ENCODE data around the gene KIAA1671.

The KIAA1671 gene

GRCh38 chr22:25091458-25091857 lies 138.9 kb downstream of the KIAA1671 start:
- no peaks in the 10 kb centered on the region for H3K9me3 Mint-ChIP-seq
- peaks cover 9% of the 10 kb centered on the region for H3K27me3 Mint-ChIP-seq
- intact Hi-C loops (cut with micrococcal nuclease), result no loop called here
- no peaks in the 10 kb centered on the region for H3K36me3 Mint-ChIP-seq (ENCODE audit: low read depth)
- H3K4me1 Mint-ChIP-seq (ENCODE audit: low read depth), result no peaks in the 10 kb centered on the region
- H3K27ac Mint-ChIP-seq, result no peak overlapping the region
- no peak overlapping the region for H3K4me3 Mint-ChIP-seq

- Mint-ChIP-seq H3K4me3 (no peak overlapping the region), H3K27ac (no peak overlapping the region), H3K4me1 (ENCODE audit: low read depth) (no peaks in the 10 kb centered on the region), H3K27me3 (peaks cover 5% of the 10 kb centered on the region), H3K36me3 (ENCODE audit: low read depth) (no peaks in the 10 kb centered on the region), H3K9me3 (no peaks in the 10 kb centered on the region)
- intact Hi-C loops (cut with micrococcal nuclease), result no loop called here
Observed at GRCh38 chr22:25092119-25092518, 139.6 kb downstream of the KIAA1671 start.

GRCh38 chr22:25094579-25094978 lies 142.1 kb downstream of the KIAA1671 start:
- no peak overlapping the region for H3K27ac Mint-ChIP-seq
- intact Hi-C loops (cut with micrococcal nuclease), result no loop called here

DNA sequence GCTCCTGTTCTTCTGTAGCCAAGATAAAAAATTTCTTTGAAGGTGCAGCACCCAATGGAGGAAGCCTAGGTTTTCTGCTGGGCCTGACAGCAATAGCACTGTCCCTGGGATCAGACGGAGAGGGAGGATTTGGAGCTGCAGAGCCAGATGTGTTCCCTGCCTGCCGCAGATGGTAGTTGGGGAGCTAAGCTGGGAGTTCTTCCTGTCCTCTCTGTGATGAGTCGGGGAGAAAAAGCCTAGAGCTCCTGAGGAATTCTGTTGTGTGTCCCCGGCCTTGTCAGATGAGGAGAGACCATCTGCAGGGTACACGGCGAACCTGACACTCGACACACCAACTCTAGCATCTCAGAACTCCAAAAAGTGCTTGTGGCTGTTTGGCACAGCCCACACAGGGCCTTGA lies 143.4 kb downstream of the KIAA1671 start:
- H3K4me3 Mint-ChIP-seq, result no peak overlapping the region
- H3K27ac Mint-ChIP-seq, result no peak overlapping the region
- no peaks in the 10 kb centered on the region for H3K9me3 Mint-ChIP-seq
- no peaks in the 10 kb centered on the region for H3K36me3 Mint-ChIP-seq (ENCODE audit: low read depth)
- intact Hi-C loops (cut with micrococcal nuclease), result no loop called here
- peaks cover 3% of the 10 kb centered on the region for H3K27me3 Mint-ChIP-seq
- no peaks in the 10 kb centered on the region for H3K4me1 Mint-ChIP-seq (ENCODE audit: low read depth)

More at GRCh38 chr22:25094579-25094978, 142.1 kb downstream of the KIAA1671 start:
- Mint-ChIP-seq H3K4me3 (no peak overlapping the region), H3K27me3 (peaks cover 3% of the 10 kb centered on the region), H3K4me1 (ENCODE audit: low read depth) (no peaks in the 10 kb centered on the region), H3K36me3 (ENCODE audit: low read depth) (no peaks in the 10 kb centered on the region), H3K9me3 (no peaks in the 10 kb centered on the region)

DNA sequence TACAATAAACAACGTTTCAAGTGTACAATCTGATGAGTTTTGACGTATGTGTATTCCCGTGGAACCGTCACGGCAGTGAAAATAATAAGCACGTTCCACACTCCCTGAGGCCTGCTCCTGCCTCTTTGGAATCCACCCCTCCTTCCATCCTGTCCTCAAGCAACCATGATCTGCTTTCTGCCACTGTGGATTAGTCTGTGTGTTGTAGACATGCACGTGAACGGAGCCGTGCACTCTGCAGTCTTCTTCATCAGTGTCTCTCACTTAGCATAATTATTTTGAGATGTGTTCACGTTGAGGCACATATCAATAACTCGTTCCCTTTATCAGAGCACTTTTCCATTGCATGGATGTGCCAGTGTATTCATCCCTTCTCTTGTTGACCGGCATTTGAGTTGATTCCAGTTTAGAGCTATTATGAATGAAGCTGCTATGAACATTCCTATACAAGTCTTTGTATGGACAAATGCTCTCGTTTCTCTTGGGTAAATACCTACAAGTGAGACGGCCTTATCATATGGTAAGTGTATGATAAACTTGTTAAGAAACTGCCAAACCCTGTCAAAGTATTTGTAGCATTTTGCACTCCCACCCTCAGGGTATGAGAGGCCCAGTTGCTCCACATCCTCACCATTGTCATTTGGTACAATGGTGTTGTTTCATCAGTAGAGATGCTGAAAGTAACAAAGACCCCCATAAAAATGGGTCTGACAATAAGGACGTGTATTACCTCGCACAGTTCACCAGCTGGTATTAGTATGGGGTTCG lies 144.3 kb downstream of the KIAA1671 start:
- H3K36me3 Mint-ChIP-seq (ENCODE audit: low read depth), result no peaks in the 10 kb centered on the region
- H3K27me3 Mint-ChIP-seq, result peaks cover 3% of the 10 kb centered on the region
- intact Hi-C loops (cut with micrococcal nuclease), result no loop called here
- H3K4me1 Mint-ChIP-seq (ENCODE audit: low read depth), result no peaks in the 10 kb centered on the region
- no peak overlapping the region for H3K27ac Mint-ChIP-seq
- no peak overlapping the region for H3K4me3 Mint-ChIP-seq
- no peaks in the 10 kb centered on the region for H3K9me3 Mint-ChIP-seq

- no peaks in the 10 kb centered on the region for H3K36me3 Mint-ChIP-seq (ENCODE audit: low read depth)
- H3K27ac Mint-ChIP-seq, result no peak overlapping the region
- H3K27me3 Mint-ChIP-seq, result no peaks in the 10 kb centered on the region
- no peaks in the 10 kb centered on the region for H3K4me1 Mint-ChIP-seq (ENCODE audit: low read depth)
- intact Hi-C loops (cut with micrococcal nuclease), result no loop called here
- H3K9me3 Mint-ChIP-seq, result no peaks in the 10 kb centered on the region
- H3K4me3 Mint-ChIP-seq, result no peak overlapping the region
Observed at GRCh38 chr22:25098445-25099081, 146.0 kb downstream of the KIAA1671 start.

DNA sequence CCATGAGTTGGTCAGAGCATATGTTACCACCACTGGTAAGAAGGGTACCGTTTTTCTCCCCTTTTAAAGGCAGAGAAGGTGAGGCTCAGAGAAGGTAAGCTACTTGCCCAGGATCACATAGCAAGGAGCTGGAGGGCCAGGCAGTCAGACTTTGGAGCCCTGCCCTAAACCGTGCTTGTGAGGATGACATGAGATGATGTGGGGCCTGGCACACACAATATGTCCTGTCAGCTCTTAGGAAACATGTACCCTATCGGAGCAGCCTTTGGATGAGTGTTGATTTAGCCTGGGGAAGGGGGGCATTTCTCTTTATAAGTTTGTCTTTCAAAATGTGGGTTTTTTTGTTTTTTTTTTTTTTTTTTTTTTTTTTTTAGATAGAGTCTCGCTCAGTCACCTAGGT lies 146.7 kb downstream of the KIAA1671 start:
- Mint-ChIP-seq H3K27ac (no peak overlapping the region), H3K4me1 (ENCODE audit: low read depth) (no peaks in the 10 kb centered on the region), H3K27me3 (no peaks in the 10 kb centered on the region), H3K36me3 (ENCODE audit: low read depth) (no peaks in the 10 kb centered on the region), H3K4me3 (no peak overlapping the region), H3K9me3 (no peaks in the 10 kb centered on the region)
- intact Hi-C loops (cut with micrococcal nuclease), result no loop called here

- H3K27me3 Mint-ChIP-seq, result no peaks in the 10 kb centered on the region
- no peaks in the 10 kb centered on the region for H3K36me3 Mint-ChIP-seq (ENCODE audit: low read depth)
- no peak overlapping the region for H3K27ac Mint-ChIP-seq
- intact Hi-C loops (cut with micrococcal nuclease), result no loop called here
- no peaks in the 10 kb centered on the region for H3K4me1 Mint-ChIP-seq (ENCODE audit: low read depth)
- no peaks in the 10 kb centered on the region for H3K9me3 Mint-ChIP-seq
- H3K4me3 Mint-ChIP-seq, result no peak overlapping the region
Observed at GRCh38 chr22:25100402-25100801, 147.9 kb downstream of the KIAA1671 start.

DNA sequence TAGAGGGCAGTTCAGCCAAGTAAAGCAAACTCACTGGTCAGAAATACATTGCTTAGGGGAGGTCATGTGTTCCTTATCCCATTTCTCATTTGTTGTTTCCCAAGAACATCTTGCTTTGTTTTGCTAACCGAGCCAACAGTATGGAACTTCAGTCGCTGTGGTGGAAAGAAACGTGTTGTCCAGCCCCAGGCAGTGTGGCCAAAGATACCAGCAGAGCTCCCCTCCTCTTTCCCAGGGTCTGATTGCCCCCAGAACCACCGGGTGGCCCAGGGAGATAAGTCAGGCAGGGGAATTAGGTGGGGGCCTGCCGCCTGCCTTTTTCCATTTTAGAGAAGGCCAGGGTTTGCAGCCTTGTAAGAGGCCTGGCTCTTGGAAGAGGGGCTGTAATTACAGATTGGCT lies 148.4 kb downstream of the KIAA1671 start:
- Mint-ChIP-seq H3K27ac (no peak overlapping the region), H3K27me3 (no peaks in the 10 kb centered on the region), H3K9me3 (no peaks in the 10 kb centered on the region), H3K36me3 (ENCODE audit: low read depth) (no peaks in the 10 kb centered on the region), H3K4me1 (ENCODE audit: low read depth) (no peaks in the 10 kb centered on the region), H3K4me3 (no peak overlapping the region)
- intact Hi-C loops (cut with micrococcal nuclease), result no loop called here

GRCh38 chr22:25101501-25101900 lies 149.0 kb downstream of the KIAA1671 start:
- Mint-ChIP-seq H3K27ac (no peak overlapping the region), H3K4me3 (no peak overlapping the region), H3K27me3 (no peaks in the 10 kb centered on the region), H3K4me1 (ENCODE audit: low read depth) (no peaks in the 10 kb centered on the region), H3K36me3 (ENCODE audit: low read depth) (no peaks in the 10 kb centered on the region), H3K9me3 (no peaks in the 10 kb centered on the region)
- intact Hi-C loops (cut with micrococcal nuclease), result no loop called here

GRCh38 chr22:25101986-25102385 lies 149.5 kb downstream of the KIAA1671 start:
- Mint-ChIP-seq H3K4me3 (no peak overlapping the region), H3K27ac (no peak overlapping the region), H3K36me3 (ENCODE audit: low read depth) (no peaks in the 10 kb centered on the region), H3K27me3 (peaks cover under 1% of the 10 kb centered on the region), H3K4me1 (ENCODE audit: low read depth) (no peaks in the 10 kb centered on the region), H3K9me3 (no peaks in the 10 kb centered on the region)
- intact Hi-C loops (cut with micrococcal nuclease), result no loop called here

GRCh38 chr22:25102722-25103121 lies 150.2 kb downstream of the KIAA1671 start:
- Mint-ChIP-seq H3K27me3 (peaks cover 2% of the 10 kb centered on the region), H3K4me3 (no peak overlapping the region), H3K9me3 (no peaks in the 10 kb centered on the region), H3K36me3 (ENCODE audit: low read depth) (no peaks in the 10 kb centered on the region), H3K27ac (no peak overlapping the region), H3K4me1 (ENCODE audit: low read depth) (no peaks in the 10 kb centered on the region)
- intact Hi-C loops (cut with micrococcal nuclease), result no loop called here

DNA sequence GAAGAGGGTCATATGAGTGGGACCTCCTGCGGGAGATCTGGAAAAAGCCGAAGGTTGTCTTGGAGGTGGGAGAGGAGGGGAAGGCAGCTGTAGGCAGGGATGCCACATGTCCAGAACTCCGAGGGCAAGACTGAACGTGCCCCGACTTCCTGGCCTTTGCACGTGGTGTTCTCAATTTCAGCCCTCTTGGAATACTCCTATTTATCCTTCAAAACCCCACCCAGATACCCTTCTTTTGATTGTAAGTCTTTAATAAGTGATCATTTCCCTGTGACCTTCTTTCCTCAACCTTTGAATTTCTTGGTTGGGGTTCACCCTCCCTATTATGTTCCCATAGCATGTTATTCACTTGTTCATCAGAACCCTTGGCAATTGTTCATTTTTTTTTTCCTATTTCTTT lies 151.9 kb downstream of the KIAA1671 start:
- Mint-ChIP-seq H3K27ac (no peak overlapping the region), H3K4me3 (no peak overlapping the region), H3K9me3 (no peaks in the 10 kb centered on the region), H3K27me3 (peaks cover 6% of the 10 kb centered on the region), H3K4me1 (ENCODE audit: low read depth) (no peaks in the 10 kb centered on the region), H3K36me3 (ENCODE audit: low read depth) (no peaks in the 10 kb centered on the region)
- intact Hi-C loops (cut with micrococcal nuclease), result no loop called here

DNA sequence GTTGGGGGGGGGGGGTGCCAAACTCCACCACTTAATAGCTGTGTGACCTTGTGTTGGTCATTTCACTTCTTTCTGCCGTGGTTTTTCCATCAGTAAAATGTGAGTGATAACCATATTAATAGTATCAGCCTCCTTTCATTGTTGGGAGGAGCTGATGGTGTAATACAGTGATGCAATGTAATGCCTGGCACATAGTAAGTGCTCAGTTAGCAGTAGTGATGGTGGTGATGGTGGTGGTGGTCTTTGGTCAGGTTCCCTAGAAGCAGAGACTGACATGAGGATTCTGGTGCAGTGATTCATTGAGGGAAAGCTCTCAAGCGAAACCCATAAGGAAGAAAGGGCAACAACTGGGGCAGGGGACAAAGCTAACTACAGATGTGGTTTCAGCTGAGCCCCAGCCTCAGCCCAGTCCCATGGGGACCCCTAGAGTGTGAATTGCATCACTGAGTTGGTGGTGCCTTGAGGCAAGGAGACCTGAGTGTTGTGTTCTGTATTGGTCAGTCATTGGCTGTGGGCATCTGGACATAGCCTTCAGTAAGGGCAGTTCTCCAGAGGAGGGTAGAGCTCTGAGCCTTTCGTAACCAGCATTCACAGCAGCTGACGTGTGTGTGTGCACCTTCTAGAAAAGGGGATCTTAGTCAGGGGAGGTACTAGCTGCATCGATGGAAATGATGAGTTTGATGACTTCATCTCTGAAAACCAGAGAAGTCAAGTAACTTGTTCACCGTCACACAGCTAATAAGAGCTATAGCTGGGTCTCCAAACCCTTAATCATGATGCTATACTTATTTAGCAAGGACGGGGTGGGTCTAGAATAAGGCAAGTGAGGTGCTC lies 153.5 kb downstream of the KIAA1671 start:
- intact Hi-C loops (cut with micrococcal nuclease), result no loop called here
- peaks cover 5% of the 10 kb centered on the region for H3K4me1 Mint-ChIP-seq (ENCODE audit: low read depth)
- peaks cover 21% of the 10 kb centered on the region for H3K27me3 Mint-ChIP-seq
- no peak overlapping the region for H3K4me3 Mint-ChIP-seq
- no peaks in the 10 kb centered on the region for H3K36me3 Mint-ChIP-seq (ENCODE audit: low read depth)
- no peaks in the 10 kb centered on the region for H3K9me3 Mint-ChIP-seq
- no peak overlapping the region for H3K27ac Mint-ChIP-seq

All from dendritic cell treated with granulocyte-macrophage colony-stimulating factor and Interleukin-4, amounts not matched to agents 40 ng/mL and 50 ng/mL, for 4 days (primary cell).